CD14-positive monocyte (primary cell): ENCODE measurements around the gene MEPE. TPM values are rescaled to one million over a fixed set of nuclear protein-coding genes. Genes with fewer than 3 reads are reported as not detected.

ENCODE experiments used
- DNase-seq, 3 donors: peaks; one replicate each; pipeline ENCODE4 v3.0.0-alpha.2; 2011 to 2022
- H2AFZ ChIP-seq: 2 replicates; pipeline ENCODE4 v1.6.0; 2012; ENCODE audit warnings: mild to moderate bottlenecking, low read depth, low read length, inconsistent platforms; ENCODE audit not compliant: insufficient read depth, poor library complexity, severe bottlenecking
- H3K27ac ChIP-seq, 2 donors: 1 replicate in 1 of 2; 2 replicates in 1 of 2; pipeline ENCODE4 v1.5.1; 2012 to 2013; ENCODE audit warnings: low read length in 2 of 2, control low read depth in 1 of 2, inconsistent platforms in 1 of 2, low read depth in 1 of 2, mild to moderate bottlenecking in 1 of 2
- H3K27me3 ChIP-seq, 2 donors: one replicate each; pipeline versions ENCODE4 v1.6.0 to v1.6.1; 2011 to 2013; ENCODE audit warnings: low read length in 2 of 2; ENCODE audit not compliant: control insufficient read depth in 2 of 2, insufficient read depth in 2 of 2
- H3K36me3 ChIP-seq, 2 donors: replicated peaks in 1 of 2; 1 replicate in 1 of 2; 2 replicates in 1 of 2; pipeline versions ENCODE4 v1.5.1 to v1.6.1; 2012 to 2013; ENCODE audit warnings: low read length in 2 of 2, control low read depth in 1 of 2, inconsistent platforms in 1 of 2, mild to moderate bottlenecking in 1 of 2; ENCODE audit not compliant: insufficient read depth in 2 of 2, control insufficient read depth in 1 of 2
- H3K4me1 ChIP-seq, 2 donors: 1 replicate in 1 of 2; 2 replicates in 1 of 2; pipeline versions ENCODE4 v1.5.1 to v1.6.1; 2012 to 2013; ENCODE audit warnings: low read length in 2 of 2, control low read depth in 1 of 2, inconsistent platforms in 1 of 2, mild to moderate bottlenecking in 1 of 2, moderate library complexity in 1 of 2; ENCODE audit not compliant: insufficient read depth in 2 of 2, control insufficient read depth in 1 of 2
- H3K4me2 ChIP-seq: replicated peaks from 2 replicates; pipeline ENCODE3; 2012; ENCODE audit warnings: low read length, moderate library complexity, mild to moderate bottlenecking; ENCODE audit not compliant: poor library complexity, severe bottlenecking; ENCODE audit errors: extremely low read depth
- H3K4me3 ChIP-seq, 3 experiments: fragments of 200-600 bp in 1 of 3; sonication (generic) in 1 of 3; replicated peaks in 1 of 3; 1 replicate in 2 of 3; 2 replicates in 1 of 3; pipeline ENCODE4 v1.5.1; 2011 to 2013; ENCODE audit warnings: low read length in 3 of 3, mild to moderate bottlenecking in 3 of 3, control low read depth in 2 of 3, low read depth in 2 of 3, inconsistent platforms in 1 of 3, moderate library complexity in 1 of 3
- H3K79me2 ChIP-seq: 2 replicates; pipeline ENCODE4 v1.6.0; 2012; ENCODE audit warnings: mild to moderate bottlenecking, control low read depth, inconsistent platforms, low read length, moderate library complexity; ENCODE audit not compliant: insufficient read depth
- H3K9ac ChIP-seq: 2 replicates; pipeline ENCODE4 v1.6.0; 2017; ENCODE audit warnings: low read length, mild to moderate bottlenecking; ENCODE audit not compliant: insufficient read depth, poor library complexity, severe bottlenecking
- H3K9me3 ChIP-seq, 2 donors: replicated peaks in 1 of 2; 1 replicate in 1 of 2; 2 replicates in 1 of 2; pipeline versions ENCODE4 v1.5.1 to v1.6.1; 2012 to 2013; ENCODE audit warnings: low read length in 2 of 2, control low read depth in 1 of 2; ENCODE audit not compliant: control insufficient read depth in 1 of 2, insufficient read depth in 1 of 2
- H4K20me1 ChIP-seq: 2 replicates; pipeline ENCODE4 v1.6.0; 2012; ENCODE audit warnings: mild to moderate bottlenecking, low read length, control low read depth, moderate library complexity; ENCODE audit not compliant: insufficient read depth
- H3K27ac Mint-ChIP-seq, 7 donors: one replicate each; pipeline ENCODE4 v1.8.0; 2020; ENCODE audit warnings: mild to moderate bottlenecking in 7 of 7, mixed read lengths in 7 of 7, moderate library complexity in 6 of 7, inconsistent platforms in 2 of 7
- H3K27me3 Mint-ChIP-seq, 3 donors: one replicate each; pipeline ENCODE4 v1.8.0; 2021 to 2022; ENCODE audit warnings: low read depth in 3 of 3, mild to moderate bottlenecking in 3 of 3, mixed read lengths in 3 of 3, moderate library complexity in 3 of 3, inconsistent platforms in 1 of 3
- H3K36me3 Mint-ChIP-seq, 2 donors: one replicate each; pipeline ENCODE4 v1.8.0; 2020; ENCODE audit warnings: mixed read lengths in 2 of 2, inconsistent platforms in 1 of 2, mild to moderate bottlenecking in 1 of 2
- H3K4me1 Mint-ChIP-seq: one replicate; pipeline ENCODE4 v1.8.0; 2020; ENCODE audit warnings: mild to moderate bottlenecking, mixed read lengths
- H3K4me3 Mint-ChIP-seq, 2 donors: one replicate each; pipeline ENCODE4 v1.8.0; 2020; ENCODE audit warnings: mild to moderate bottlenecking in 2 of 2, mixed read lengths in 2 of 2, moderate library complexity in 1 of 2
- H3K9me3 Mint-ChIP-seq, 7 donors: one replicate each; pipeline ENCODE4 v1.8.0; 2020 to 2022; ENCODE audit warnings: mixed read lengths in 7 of 7, mild to moderate bottlenecking in 6 of 7, moderate library complexity in 6 of 7, inconsistent platforms in 2 of 7
- CTCF ChIP-seq: fragments of 200-600 bp; IDR thresholded peaks from one replicate; pipeline ENCODE4 v1.8.0; 2022; ENCODE audit warnings: antibody characterized with exemption, mild to moderate bottlenecking
- WGBS: methylation state at CpG from one replicate; pipeline ENCODE4 v1.1.5; 2013; ENCODE audit warnings: missing lambda C conversion rate; ENCODE audit not compliant: insufficient coverage; 5-methylcytosine and 5-hydroxymethylcytosine counted together
- intact Hi-C, 2 donors: fragments of 100-400 bp; cut with micrococcal nuclease; formaldehyde crosslinking; loops; one replicate each; pipeline versions ENCODE4 v1.15.0 to v1.15.1; 2023
- polyA plus RNA-seq, 3 donors: library from polyadenylated mRNA; depleted of rRNA in 1 of 3; unstranded in 2 of 3; stranded (reverse) in 1 of 3; fragments of 300-500 nt in 2 of 3; fragments of >200 nt in 1 of 3; fragmentation: Illumina TruSeq in 2 of 3; gene quantifications; 1 replicate in 2 of 3; 2 replicates in 1 of 3; pipeline ENCODE4 v1.2.3, GENCODE V29; 2012 to 2021

MEPE gene
- polyA plus RNA-seq, 3 donors, result not detected

DNA sequence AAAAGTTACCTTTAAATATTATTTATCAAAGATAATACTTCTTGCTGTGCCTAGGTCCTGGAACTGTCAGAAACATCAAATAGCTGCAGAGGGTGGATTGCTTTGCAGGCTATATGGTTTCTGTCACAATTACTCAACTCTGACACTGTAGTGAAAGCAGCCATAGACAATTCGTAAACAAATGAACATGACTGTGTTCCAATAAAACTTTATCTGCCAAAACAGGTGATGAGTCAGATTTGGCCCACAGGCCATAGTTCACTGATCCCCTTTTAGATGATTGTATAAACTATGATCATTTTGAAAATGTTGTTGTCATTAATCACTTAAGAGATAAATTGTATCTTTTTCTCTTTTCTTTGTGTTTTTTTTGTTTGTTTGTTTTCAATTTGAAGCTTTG is 8.4 kb upstream of the MEPE start:
- Histone ChIP-seq H3K79me2 (no peaks in the 10 kb centered on the region), H4K20me1 (no peaks in the 10 kb centered on the region), H3K9ac (no peak overlapping the region), H3K36me3 (no peaks in the 10 kb centered on the region), H3K4me2 (no peak overlapping the region), H3K27ac (no peak overlapping the region), H3K4me1 (no peaks in the 10 kb centered on the region), H2AFZ (no peak overlapping the region), H3K9me3 (no peaks in the 10 kb centered on the region), H3K27me3 (no peaks in the 10 kb centered on the region), H3K4me3 (no peak overlapping the region)
- Mint-ChIP-seq H3K4me1 (no peaks in the 10 kb centered on the region), H3K27me3 (no peaks in the 10 kb centered on the region), H3K9me3 (peaks cover 0 to 10% (median 2%) of the 10 kb centered on the region in 7 donors), H3K27ac (no peak overlapping the region), H3K4me3 (no peak overlapping the region), H3K36me3 (no peaks in the 10 kb centered on the region)
- WGBS, result no CpG with 5 or more reads among the region's 1 CpG
- no peak for TF ChIP-seq CTCF
- intact Hi-C loops, result no loop called here
- no peak for DNase-seq

DNA sequence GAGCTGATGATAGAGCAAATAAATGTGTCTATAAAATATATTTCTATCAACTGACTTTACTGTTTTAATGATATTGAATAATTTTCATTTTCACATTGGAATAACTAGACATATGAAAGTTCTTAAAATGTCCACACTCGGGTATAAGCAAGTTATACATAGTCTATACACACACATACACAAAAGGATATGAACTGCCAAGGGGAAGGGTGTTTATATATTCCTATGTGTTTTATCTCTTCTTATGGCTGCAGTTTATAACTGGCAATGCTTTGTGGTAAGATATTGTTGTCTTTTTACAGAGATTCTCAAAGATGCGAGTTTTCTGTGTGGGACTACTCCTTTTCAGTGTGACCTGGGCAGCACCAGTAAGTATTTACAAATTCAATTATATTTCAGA is 1.6 kb downstream of the MEPE start:
- Histone ChIP-seq H2AFZ (no peak overlapping the region), H3K9me3 (no peaks in the 10 kb centered on the region), H3K79me2 (no peaks in the 10 kb centered on the region), H3K4me3 (no peak overlapping the region), H4K20me1 (no peaks in the 10 kb centered on the region), H3K4me2 (no peak overlapping the region), H3K27me3 (no peaks in the 10 kb centered on the region), H3K36me3 (no peaks in the 10 kb centered on the region), H3K4me1 (no peaks in the 10 kb centered on the region), H3K27ac (no peak overlapping the region), H3K9ac (no peak overlapping the region)
- peaks cover 0 to 2% (median 0%) of the 10 kb centered on the region in 7 donors for H3K9me3 Mint-ChIP-seq
- no peaks in the 10 kb centered on the region for H3K36me3 Mint-ChIP-seq
- no CpG with 5 or more reads among the region's 2 CpGs for WGBS
- peaks cover 3% of the 10 kb centered on the region for H3K4me1 Mint-ChIP-seq
- TF ChIP-seq CTCF, result no peak
- no peak overlapping the region for H3K27ac Mint-ChIP-seq
- no peak for DNase-seq
- H3K27me3 Mint-ChIP-seq, result peaks cover 0 to 3% (median 0%) of the 10 kb centered on the region in 3 donors
- intact Hi-C loops, result loop anchor here (10.0 kb wide), 2 partner anchors 100 to 150 kb away; no protein-coding TSS in a partner anchor
- H3K4me3 Mint-ChIP-seq, result no peak overlapping the region
